C4-2B (cell line): ENCODE measurements around the gene CLIP3.

Source experiments
- CTCF ChIP-seq: fragments of 450-650 bp; conservative IDR thresholded peaks from 2 replicates; pipeline ENCODE4 v1.5.1; 2017; ENCODE audit warnings: mild to moderate bottlenecking
- ZFX ChIP-seq: fragments of 450-650 bp; IDR thresholded peaks from 2 replicates; pipeline ENCODE4 v1.6.1; 2017

DNA sequence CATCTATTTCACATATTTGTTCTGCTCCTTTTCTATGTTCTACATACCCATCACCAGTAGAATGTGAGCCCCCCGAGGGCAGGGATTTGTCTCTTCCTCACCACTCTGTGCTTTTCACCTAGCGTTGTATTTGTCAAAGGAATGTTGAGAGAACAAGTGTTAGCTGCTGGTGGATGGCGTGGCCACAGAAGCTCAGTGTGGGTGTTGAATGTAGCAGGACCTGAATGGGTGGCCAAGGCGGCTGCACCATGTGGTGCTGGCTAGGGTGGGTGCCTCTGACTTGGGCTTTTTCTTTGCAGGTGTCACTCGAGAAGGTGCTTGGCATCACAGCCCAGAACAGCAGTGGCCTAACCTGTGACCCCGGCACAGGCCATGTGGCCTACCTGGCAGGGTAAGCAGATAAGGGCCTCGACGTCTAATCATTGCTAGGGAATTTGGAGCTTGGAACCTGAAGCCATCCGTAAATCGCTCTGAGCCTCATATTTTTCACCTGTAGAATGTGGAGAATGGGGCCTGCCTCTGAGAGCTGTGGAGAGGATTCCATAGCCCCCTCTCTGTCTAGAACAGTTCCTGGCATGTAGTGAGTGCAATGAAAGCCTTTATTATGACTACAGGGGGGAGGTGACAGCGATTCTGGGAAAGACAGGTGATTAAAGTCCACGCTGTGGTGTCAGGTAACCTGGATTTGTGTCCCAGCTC, 26.0 kb upstream of the CLIP3 start:
- TF ChIP-seq CTCF (no peak), ZFX (no peak)
